B cell (primary cell): ENCODE measurements around the gene KDM1B. TPM values are rescaled to one million over a fixed set of nuclear protein-coding genes. Genes with fewer than 3 reads are reported as not detected.

Experiments used
- ATAC-seq: fragments of 200-7000 bp; cut with Tn5 transposase; one replicate; pipeline ENCODE4 v1.10.0; 2021; ENCODE audit warnings: low read depth, mild to moderate bottlenecking, moderate number of reproducible peaks, moderate library complexity
- CTCF ChIA-PET: fragments of 350-600 bp; sonication (Branson Sonifier 250); formaldehyde crosslinking; loops from one replicate; lab custom pipeline; 2021; ENCODE audit warnings: antibody characterized with exemption, inconsistent platforms; lab: Charles Lee
- POLR2A ChIA-PET: fragments of 350-600 bp; sonication (Branson Sonifier 250); formaldehyde crosslinking; loops from one replicate; lab custom pipeline; 2021; ENCODE audit warnings: antibody characterized with exemption; lab: Charles Lee
- DNase-seq: peaks from one replicate; pipeline ENCODE4 v3.0.0; 2013
- H2AFZ ChIP-seq: 2 replicates; pipeline ENCODE4 v1.6.1; 2012; ENCODE audit warnings: mild to moderate bottlenecking, low read depth, low read length; ENCODE audit not compliant: insufficient read depth, poor library complexity, severe bottlenecking
- H3K27ac ChIP-seq, 2 donors: 1 replicate in 1 of 2; 2 replicates in 1 of 2; pipeline ENCODE4 v1.5.1; 2012 to 2013; ENCODE audit warnings: low read length in 2 of 2, mild to moderate bottlenecking in 2 of 2, moderate library complexity in 1 of 2
- H3K27me3 ChIP-seq, 4 experiments: fragments of 200-600 bp in 1 of 4; sonication (generic) in 1 of 4; replicated peaks in 1 of 4; 1 replicate in 2 of 4; 2 replicates in 2 of 4; pipeline versions ENCODE4 v1.6.1 to v1.7.0; 2013 to 2016; ENCODE audit warnings: low read length in 3 of 4, mild to moderate bottlenecking in 2 of 4, mixed read lengths in 1 of 4, moderate library complexity in 1 of 4; ENCODE audit not compliant: insufficient read depth in 4 of 4, control insufficient read depth in 3 of 4; ENCODE audit errors: control extremely low read depth in 1 of 4
- H3K36me3 ChIP-seq, 2 experiments: replicated peaks in 1 of 2; 1 replicate in 1 of 2; 2 replicates in 1 of 2; pipeline versions ENCODE4 v1.6.1 to v1.7.1; 2013; ENCODE audit warnings: low read length in 1 of 2; ENCODE audit not compliant: insufficient read depth in 2 of 2, control insufficient read depth in 1 of 2; ENCODE audit errors: control extremely low read depth in 1 of 2, extremely low read depth in 1 of 2
- H3K4me1 ChIP-seq, 2 donors: fragments of 200-600 bp in 1 of 2; sonication (generic) in 1 of 2; 1 replicate in 1 of 2; 2 replicates in 1 of 2; pipeline versions ENCODE4 v1.5.1 to v1.6.1; 2013 to 2017; ENCODE audit warnings: low read length in 2 of 2; ENCODE audit not compliant: control insufficient read depth in 2 of 2, insufficient read depth in 2 of 2
- H3K4me2 ChIP-seq: replicated peaks from 2 replicates; pipeline ENCODE3; 2012; ENCODE audit warnings: mild to moderate bottlenecking, low read depth, low read length; ENCODE audit not compliant: poor library complexity, severe bottlenecking
- H3K4me3 ChIP-seq, 5 experiments: fragments of 200-600 bp in 1 of 5; sonication (generic) in 1 of 5; 1 replicate in 3 of 5; 2 replicates in 2 of 5; pipeline versions ENCODE4 v1.5.1 to v1.7.0; 2011 to 2016; ENCODE audit warnings: low read length in 4 of 5, mild to moderate bottlenecking in 4 of 5, low read depth in 2 of 5, control low read depth in 1 of 5, moderate library complexity in 1 of 5; ENCODE audit not compliant: insufficient read depth in 1 of 5; ENCODE audit errors: control extremely low read depth in 1 of 5, extremely low read depth in 1 of 5
- H3K79me2 ChIP-seq: fragments of 200-600 bp; sonication (generic); one replicate; pipeline ENCODE4 v1.6.0; 2016; ENCODE audit warnings: low read length; ENCODE audit not compliant: control insufficient read depth, insufficient read depth
- H3K9ac ChIP-seq: fragments of 200-600 bp; sonication (generic); 2 replicates; pipeline ENCODE4 v1.6.1; 2017; ENCODE audit warnings: mild to moderate bottlenecking, low read length, moderate library complexity
- H3K9me3 ChIP-seq, 3 donors: one replicate each; pipeline versions ENCODE4 v1.6.1 to v1.7.1; 2013; ENCODE audit warnings: low read length in 2 of 3; ENCODE audit not compliant: control insufficient read depth in 2 of 3, insufficient read depth in 1 of 3; ENCODE audit errors: control extremely low read depth in 1 of 3
- H4K20me1 ChIP-seq: 2 replicates; pipeline ENCODE4 v1.6.0; 2012; ENCODE audit warnings: mild to moderate bottlenecking, low read length; ENCODE audit not compliant: insufficient read depth, control insufficient read depth, poor library complexity, severe bottlenecking
- H3K27ac Mint-ChIP-seq: one replicate; pipeline ENCODE4 v1.8.0; 2021; ENCODE audit warnings: mixed read lengths
- H3K27me3 Mint-ChIP-seq: one replicate; pipeline ENCODE4 v1.8.0; 2021; ENCODE audit warnings: mixed read lengths
- H3K4me1 Mint-ChIP-seq: one replicate; pipeline ENCODE4 v1.8.0; 2021; ENCODE audit warnings: mixed read lengths
- H3K4me3 Mint-ChIP-seq: one replicate; pipeline ENCODE4 v1.8.0; 2021; ENCODE audit warnings: mixed read lengths
- H3K9me3 Mint-ChIP-seq: one replicate; pipeline ENCODE4 v1.8.0; 2022; ENCODE audit warnings: mixed read lengths; ENCODE audit not compliant: insufficient read depth
- CTCF ChIP-seq: fragments of 200-600 bp; IDR thresholded peaks from one replicate; pipeline ENCODE4 v1.8.0; 2022; ENCODE audit warnings: antibody characterized with exemption, mild to moderate bottlenecking
- EZH2 ChIP-seq: IDR thresholded peaks from 2 replicates; pipeline ENCODE4 v1.6.1; 2012; ENCODE audit warnings: borderline replicate concordance, low read depth, mild to moderate bottlenecking, moderate library complexity, low read length; ENCODE audit not compliant: insufficient read depth, poor library complexity, severe bottlenecking
- WGBS: methylation state at CpG from one replicate; pipeline ENCODE4 v1.1.5; 2013; ENCODE audit warnings: missing lambda C conversion rate; ENCODE audit not compliant: insufficient coverage; 5-methylcytosine and 5-hydroxymethylcytosine counted together
- intact Hi-C: fragments of 100-400 bp; cut with micrococcal nuclease; formaldehyde crosslinking; loops from one replicate; pipeline ENCODE4 v1.10.0; 2022
- polyA plus RNA-seq: library from polyadenylated mRNA; depleted of rRNA; stranded (reverse); fragments of >200 nt; gene quantifications from 2 replicates; pipeline ENCODE4 v1.2.3, GENCODE V29; 2012
- total RNA-seq, 2 donors: library from RNA; stranded (reverse); fragments of 120-200 nt in 1 of 2; gene quantifications; 1 replicate in 1 of 2; 2 replicates in 1 of 2; pipeline versions ENCODE4 v1.2.3 to v1.2.4, GENCODE V29; 2013 to 2022

KDM1B gene
- total and polyA plus RNA-seq, 2 donors (not counting 1 experiment from before 2014, with no cell fraction given) = 10.9 to 16.0 TPM

- Mint-ChIP-seq H3K27ac (no peak overlapping the region), H3K4me1 (peaks cover 35% of the 10 kb centered on the region), H3K4me3 (no peak overlapping the region), H3K9me3 (no peaks in the 10 kb centered on the region), H3K27me3 (no peaks in the 10 kb centered on the region)
- H3K4me1 ChIP-seq = peaks cover 23 to 25% of the 10 kb centered on the region in 2 donors
- ChIA-PET CTCF (interaction anchor here (1.6 kb wide), 1 partner anchor 62 kb away, joined by 3 read pairs; no protein-coding TSS in a partner anchor), POLR2A (no interaction called here)
- peaks cover 0 to 17% of the 10 kb centered on the region in 2 experiments for H3K36me3 ChIP-seq
- H3K27ac ChIP-seq = no peak overlapping the region
- no peak overlapping the region for H3K4me2 ChIP-seq
- no peaks in the 10 kb centered on the region for H4K20me1 ChIP-seq
- DNase-seq (no peak), ATAC-seq (no peak)
- peaks cover 19% of the 10 kb centered on the region for H3K79me2 ChIP-seq
- 100% methylated on average over 3 of the region's 4 CpGs for WGBS
- no peaks in the 10 kb centered on the region for H3K9me3 ChIP-seq
- no peak overlapping the region for H3K9ac ChIP-seq
- H3K27me3 ChIP-seq = no peaks in the 10 kb centered on the region
- H2AFZ ChIP-seq = no peak overlapping the region
- no peak for TF ChIP-seq EZH2
- no peak for TF ChIP-seq CTCF
- no peak overlapping the region for H3K4me3 ChIP-seq
- intact Hi-C loops = no loop called here
These were observed 28.5 kb downstream of the KDM1B start for GRCh38 chr6:18183766-18184165.

GRCh38 chr6:18185624-18186023 is 30.4 kb downstream of the KDM1B start:
- Histone ChIP-seq H2AFZ (no peak overlapping the region), H3K79me2 (peaks cover 17% of the 10 kb centered on the region), H3K4me2 (no peak overlapping the region), H4K20me1 (no peaks in the 10 kb centered on the region), H3K4me1 (peaks cover 12% of the 10 kb centered on the region in 2 donors), H3K27me3 (no peaks in the 10 kb centered on the region), H3K27ac (no peak overlapping the region), H3K36me3 (peaks cover 0 to 25% of the 10 kb centered on the region in 2 experiments), H3K9ac (no peak overlapping the region), H3K9me3 (no peaks in the 10 kb centered on the region), H3K4me3 (no peak overlapping the region)
- DNase-seq (no peak), ATAC-seq (no peak)
- H3K9me3 Mint-ChIP-seq = no peaks in the 10 kb centered on the region
- peaks cover 21% of the 10 kb centered on the region for H3K4me1 Mint-ChIP-seq
- no CpG with 5 or more reads among the region's 1 CpG for WGBS
- H3K27me3 Mint-ChIP-seq = no peaks in the 10 kb centered on the region
- TF ChIP-seq EZH2 = no peak
- TF ChIP-seq CTCF = no peak
- intact Hi-C loops = no loop called here
- POLR2A ChIA-PET = no interaction called here
- CTCF ChIA-PET = no interaction called here
- no peak overlapping the region for H3K4me3 Mint-ChIP-seq
- H3K27ac Mint-ChIP-seq = no peak overlapping the region
